ENCODE measurements around the gene PCYOX1L.

- TF ChIP-seq CTCF (IDR thresholded peaks at IDR 0.05): no peak
- TF ChIP-seq EP300 (IDR thresholded peaks at IDR 0.05): no peak
- TF ChIP-seq POLR2A (IDR thresholded peaks at IDR 0.05): no peak
Measured at GRCh38 chr5:149375434-149375833, 17.6 kb downstream of the PCYOX1L start.

Measured in stomach (tissue), 4 donors.